ENCODE data around the gene S100A12.

DNA sequence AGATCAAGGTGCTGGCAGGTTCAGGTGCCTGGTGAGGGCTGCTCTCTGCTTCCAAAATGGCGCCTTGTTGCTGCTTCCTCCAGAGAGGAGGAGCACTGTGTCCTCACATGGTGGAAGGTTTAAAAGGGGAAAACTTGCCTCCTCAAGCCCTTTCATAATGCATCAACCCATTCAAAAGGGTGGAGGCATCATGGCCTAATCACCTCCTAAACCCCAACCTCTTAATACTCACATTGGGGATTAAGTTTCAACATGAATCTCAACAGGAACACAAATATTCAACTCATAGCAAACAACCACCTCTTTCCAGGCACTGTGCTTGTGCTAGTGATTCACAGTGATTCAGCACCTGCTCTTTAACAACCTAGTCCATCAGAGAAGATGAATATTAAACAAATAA, 4.2 kb downstream of the S100A12 start:
- TF ChIP-seq, protein P1, sequence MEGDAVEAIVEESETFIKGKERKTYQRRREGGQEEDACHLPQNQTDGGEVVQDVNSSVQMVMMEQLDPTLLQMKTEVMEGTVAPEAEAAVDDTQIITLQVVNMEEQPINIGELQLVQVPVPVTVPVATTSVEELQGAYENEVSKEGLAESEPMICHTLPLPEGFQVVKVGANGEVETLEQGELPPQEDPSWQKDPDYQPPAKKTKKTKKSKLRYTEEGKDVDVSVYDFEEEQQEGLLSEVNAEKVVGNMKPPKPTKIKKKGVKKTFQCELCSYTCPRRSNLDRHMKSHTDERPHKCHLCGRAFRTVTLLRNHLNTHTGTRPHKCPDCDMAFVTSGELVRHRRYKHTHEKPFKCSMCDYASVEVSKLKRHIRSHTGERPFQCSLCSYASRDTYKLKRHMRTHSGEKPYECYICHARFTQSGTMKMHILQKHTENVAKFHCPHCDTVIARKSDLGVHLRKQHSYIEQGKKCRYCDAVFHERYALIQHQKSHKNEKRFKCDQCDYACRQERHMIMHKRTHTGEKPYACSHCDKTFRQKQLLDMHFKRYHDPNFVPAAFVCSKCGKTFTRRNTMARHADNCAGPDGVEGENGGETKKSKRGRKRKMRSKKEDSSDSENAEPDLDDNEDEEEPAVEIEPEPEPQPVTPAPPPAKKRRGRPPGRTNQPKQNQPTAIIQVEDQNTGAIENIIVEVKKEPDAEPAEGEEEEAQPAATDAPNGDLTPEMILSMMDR (IDR thresholded peaks at IDR 0.05): no peak
- no peak for TF ChIP-seq POLR2A (IDR thresholded peaks at IDR 0.05)
